GM21423 (cell line): ENCODE results near the gene LHFPL2.
"Not testable (repeated sequence)": the region's sequence is repeated elsewhere in the genome, so short reads cannot be mapped to it uniquely, and the experiment has no call there.

Source experiments
- ATAC-seq: cut with Tn5 transposase; IDR thresholded peaks from one replicate; pipeline ENCODE4 v1.9.1; 2021; ENCODE audit warnings: mild to moderate bottlenecking, moderate library complexity; ENCODE audit not compliant: unreplicated experiment

LHFPL2 gene

DNA sequence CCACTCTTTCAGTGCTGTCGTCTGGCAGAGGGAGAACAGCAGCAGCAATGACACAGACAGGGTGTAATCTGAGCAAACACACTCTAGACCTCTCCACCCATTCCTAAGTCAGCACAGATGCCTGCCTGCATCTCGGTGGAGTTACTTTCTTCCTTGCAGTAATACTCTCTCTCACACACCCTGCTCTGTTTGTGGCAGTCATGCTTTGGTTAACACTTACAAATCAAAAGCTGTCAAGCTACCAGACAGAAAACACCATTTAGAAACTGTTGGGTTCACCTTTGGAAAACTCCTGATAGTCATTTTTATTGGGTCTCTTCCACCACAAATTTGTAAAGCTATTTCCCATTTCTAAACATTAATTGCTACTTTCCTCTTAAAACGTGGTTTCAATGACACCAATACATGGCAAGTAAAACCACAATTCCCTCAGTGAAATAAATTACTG, 27.3 kb downstream of the LHFPL2 start:
- no peak for ATAC-seq

DNA sequence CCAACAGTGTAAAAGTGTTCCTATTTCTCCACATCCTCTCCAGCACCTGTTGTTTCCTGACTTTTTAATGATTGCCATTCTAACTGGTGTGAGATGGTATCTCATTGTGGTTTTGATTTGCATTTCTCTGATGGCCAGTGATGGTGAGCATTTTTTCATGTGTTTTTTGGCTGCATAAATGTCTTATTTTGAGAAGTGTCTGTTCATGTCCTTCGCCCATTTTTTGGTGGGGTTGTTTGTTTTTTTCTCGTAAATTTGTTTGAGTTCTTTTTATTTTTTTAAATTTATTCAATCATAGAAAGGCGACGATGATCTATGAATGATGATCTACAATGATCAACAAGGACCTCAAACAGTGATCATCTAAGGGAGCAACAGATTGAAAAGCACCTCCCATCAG, 28.5 kb downstream of the LHFPL2 start:
- not testable (repeated sequence) for ATAC-seq

DNA sequence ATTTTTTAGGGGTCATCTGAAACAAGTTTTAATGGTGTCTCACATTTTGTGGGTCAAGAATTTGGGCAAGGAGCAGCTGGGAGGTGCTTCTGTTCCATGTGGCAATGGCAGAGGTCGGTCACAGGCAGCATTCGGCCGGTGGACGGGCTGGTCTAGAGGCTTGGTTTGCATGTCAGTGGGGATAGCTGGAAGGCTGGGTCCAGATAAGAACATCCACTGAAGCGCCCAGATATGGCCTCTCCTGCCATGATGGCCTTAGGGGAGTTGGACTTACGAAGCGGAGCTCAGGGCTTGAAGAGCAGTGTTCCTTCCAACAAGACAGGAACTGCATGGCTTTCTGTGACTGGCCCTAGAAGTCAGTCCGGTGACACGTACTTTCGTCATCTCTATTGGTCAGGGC, 30.3 kb downstream of the LHFPL2 start:
- no peak for ATAC-seq

DNA sequence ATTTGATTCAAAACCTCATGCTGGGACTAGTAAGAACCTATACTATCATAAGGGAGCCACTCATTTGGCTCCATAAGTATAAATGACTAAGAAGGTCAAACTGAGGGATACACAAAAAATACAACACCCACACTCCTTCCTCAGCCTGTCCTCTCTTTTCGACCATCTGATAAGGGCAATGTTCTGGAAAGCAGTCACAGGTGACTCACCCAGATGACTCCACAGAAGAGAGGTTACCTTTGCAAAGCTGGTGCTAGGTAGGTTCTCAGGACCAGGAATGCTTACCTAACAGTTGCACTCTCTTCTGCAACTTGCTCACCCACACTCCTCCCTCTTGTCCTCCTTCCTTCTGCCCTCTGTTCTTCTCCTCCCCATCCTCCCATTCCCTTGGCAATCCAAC, 32.9 kb downstream of the LHFPL2 start:
- no peak for ATAC-seq

DNA sequence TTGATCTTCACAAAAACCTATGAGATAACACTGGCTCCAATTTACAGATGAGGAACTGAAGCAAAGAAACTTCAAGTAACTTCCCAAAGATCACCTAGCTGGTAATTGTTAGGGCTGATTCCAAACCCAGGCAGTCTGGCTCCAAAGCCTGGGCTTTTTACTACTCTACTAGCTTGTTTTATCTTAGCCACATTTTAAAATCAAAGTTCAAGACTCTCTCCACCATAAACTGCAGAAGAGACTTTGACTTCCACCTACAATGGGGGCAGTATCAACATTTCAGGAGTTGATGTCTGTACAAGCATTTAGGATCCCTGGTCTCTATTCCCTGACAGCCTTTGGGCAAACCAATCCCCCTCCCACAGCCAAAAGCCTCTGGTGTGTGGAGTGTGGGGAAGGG, 33.8 kb downstream of the LHFPL2 start:
- ATAC-seq = no peak

DNA sequence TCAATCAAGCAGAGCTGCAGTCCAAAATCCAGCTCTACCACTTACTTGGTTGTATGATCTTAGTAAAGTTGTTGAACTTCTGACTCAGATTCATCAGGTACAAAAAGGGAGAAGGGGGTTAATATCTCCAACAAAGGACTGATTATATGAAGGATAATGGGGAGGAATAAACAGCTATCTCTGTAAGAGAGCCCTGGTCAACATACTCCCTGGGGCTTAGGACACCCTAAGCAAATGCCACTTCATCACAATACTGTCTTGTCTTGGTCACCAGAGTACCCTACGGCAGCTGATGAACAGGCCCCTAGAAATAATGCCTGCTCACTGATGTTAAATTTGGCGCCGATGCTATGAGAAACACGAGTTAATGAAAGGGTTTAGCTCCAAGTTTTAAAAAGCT, 34.8 kb downstream of the LHFPL2 start:
- no peak for ATAC-seq

DNA sequence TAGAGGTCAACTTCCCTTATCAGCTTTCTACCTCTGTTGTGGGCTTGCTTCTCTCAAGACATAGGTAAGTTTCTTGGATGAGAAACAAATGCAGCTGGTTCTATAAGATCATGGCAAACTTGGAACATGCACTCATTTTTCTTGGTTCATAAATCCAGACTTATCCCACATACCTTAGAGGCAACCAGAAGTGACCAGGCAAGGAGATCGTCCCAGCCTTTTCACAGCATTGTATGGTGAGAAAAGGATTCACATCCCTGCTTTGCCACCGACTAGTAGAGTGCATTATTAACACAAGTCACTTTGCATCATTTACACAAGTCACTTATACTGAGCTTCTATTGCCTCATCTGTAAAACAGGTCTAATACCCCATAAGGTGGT, 35.4 kb downstream of the LHFPL2 start:
- no peak for ATAC-seq

DNA sequence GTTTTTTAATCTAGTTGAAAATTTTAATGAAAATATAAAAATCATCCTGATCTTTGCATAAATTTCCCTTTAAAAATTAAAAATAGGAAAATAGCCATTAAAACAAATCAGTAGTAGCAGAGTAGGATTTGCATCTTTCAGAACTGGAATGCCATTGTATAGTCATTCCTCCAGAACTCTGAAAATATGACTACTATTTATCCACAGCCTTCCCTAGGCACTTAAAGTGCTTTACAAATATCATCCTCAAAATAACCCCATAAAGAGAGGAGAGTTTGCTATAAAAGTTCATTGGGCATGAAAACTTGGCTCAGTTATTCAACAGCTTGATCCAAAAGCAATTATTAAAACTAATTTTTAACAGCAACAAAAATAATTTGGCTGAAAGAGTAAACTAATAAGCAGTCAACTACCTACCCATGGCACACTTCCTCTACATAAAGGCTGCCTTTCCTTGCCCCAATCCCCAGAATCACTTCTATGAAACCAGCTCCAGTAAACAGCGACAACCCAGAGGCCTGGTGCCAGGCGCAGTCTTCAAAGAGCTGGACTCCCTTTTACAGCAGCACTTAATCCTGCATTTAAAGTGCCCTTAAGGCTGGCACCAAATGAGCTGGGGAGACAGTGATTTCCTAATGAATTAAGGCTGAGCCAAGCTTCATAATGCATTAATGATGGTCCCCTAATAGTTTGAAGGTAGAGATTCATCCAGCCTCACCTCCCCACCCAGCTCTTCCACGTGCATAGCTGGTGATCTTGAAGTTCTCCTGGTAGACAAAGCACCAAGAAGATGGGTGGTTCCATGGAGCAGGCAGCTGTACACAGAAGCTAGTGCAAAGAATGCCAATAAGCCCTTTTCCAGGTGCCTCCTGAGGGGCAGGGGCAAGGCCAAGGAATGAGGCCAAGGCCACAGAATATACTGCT, 36.1 kb downstream of the LHFPL2 start:
- no peak for ATAC-seq

DNA sequence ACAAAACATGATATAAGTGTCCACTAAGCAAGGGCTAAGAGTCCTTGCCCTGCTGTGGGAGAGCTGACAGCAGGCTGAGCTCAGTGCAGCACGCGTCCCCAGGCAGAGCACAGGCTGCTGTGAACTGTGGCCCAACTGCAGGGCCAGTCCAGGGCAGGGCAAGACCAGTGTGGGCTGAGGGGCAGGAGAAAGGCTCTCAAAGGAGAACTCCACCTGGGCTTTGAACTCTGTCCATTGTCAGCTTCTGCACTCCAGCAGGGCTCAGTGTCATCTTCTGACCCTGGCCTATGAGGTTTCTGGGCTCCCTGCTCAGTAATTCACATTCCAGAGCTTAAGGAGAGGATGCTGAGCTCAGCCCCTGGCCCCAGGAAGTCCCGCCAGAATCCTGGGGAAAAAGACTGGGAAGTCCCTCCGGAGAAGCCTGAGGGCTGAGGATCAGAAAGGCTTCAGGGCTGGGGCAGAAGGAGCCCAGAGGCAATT, 37.4 kb downstream of the LHFPL2 start:
- ATAC-seq = no peak

DNA sequence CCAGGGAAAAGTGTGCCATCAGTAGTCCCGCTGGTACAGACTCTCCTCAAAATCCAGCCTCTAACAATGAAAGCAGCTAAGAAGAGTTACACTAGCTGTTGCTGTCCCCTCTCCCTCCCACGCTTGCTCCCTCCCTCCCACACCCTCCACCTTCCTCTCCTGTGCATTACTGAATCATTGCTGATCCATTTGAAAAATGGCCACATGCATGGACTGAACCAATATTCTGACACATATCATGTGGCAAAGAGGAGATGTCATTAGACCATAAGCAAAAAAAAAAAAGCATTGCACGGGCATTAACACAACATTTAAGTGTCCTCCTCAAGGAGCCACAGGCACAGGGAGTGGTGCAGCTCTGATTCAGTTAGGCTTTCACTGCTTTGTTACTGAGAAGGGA, 37.9 kb downstream of the LHFPL2 start:
- ATAC-seq = no peak

DNA sequence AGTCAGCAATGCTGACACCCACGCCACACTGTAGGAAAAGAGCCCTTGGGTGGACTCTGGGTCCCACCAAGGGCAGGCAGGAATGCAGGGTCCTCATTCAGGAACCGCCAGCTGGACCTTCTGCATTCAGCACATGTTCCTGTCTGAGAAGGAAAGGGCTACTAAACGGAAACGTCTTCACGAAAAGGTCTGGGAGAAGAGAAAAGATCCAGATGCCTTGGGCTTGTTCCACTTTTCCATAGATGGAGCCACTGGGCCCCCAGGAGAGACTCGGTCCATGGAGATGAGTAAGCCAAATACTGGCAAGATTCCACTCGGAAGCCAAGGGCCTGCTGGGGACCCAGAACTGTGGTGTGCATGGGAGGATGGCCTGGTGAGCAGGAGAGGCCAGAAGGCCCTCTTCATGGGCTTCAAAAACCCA, 38.4 kb downstream of the LHFPL2 start:
- no peak for ATAC-seq

DNA sequence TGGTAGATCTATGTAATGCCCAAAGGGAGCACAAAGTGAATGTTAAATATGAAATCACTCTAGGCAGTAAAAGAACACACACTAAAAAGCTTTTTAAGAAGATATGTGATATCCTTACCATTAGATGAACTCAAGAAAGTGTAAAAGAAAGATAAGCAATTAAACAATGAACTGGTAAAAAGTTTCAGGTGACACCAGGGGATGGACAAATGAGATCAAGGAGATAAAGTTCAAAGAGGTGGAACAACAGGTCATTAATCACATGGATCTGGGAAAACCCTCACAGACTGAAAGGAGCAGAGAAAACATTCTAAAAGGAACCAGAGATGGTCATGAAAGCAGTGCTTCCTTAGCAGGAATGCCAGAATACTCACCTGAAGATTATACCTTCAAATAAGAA, 40.7 kb downstream of the LHFPL2 start:
- ATAC-seq = no peak

DNA sequence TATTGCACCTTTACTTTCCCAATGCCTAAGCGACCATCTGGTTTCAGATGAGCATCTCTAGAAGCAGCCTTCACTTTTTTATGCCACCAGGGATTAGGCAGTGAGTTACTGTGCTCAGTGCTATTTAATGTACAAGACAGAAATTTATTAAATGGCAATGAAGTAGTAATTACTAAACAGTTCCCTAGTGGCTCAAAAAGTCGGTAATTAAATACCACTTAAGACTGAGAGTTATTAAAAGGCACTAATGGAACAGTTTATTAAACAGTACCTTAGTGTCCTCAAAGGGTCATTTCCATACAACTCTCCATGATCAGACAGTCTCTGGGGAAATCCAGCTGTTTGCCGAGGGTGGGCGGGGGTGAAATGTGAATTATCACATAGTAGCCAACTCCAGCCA, 42.3 kb downstream of the LHFPL2 start:
- no peak for ATAC-seq

DNA sequence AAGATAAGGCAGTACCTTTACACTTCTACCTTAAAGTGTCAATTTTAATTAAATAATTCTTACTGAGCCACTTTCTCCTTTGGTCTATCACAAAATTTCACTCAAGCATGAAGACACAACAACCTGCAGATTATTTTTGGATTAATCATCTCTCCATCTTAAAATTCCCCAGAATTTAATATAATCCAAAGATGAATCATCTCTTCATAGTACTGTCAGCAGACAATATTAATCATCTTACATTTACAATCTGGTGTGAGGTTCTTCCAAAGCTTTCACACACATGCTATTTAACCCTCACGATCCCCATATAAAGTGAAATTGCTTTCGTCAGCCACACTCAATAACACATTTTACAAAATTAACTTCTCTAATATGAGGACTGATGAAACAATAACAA, 43.0 kb downstream of the LHFPL2 start:
- no peak for ATAC-seq

DNA sequence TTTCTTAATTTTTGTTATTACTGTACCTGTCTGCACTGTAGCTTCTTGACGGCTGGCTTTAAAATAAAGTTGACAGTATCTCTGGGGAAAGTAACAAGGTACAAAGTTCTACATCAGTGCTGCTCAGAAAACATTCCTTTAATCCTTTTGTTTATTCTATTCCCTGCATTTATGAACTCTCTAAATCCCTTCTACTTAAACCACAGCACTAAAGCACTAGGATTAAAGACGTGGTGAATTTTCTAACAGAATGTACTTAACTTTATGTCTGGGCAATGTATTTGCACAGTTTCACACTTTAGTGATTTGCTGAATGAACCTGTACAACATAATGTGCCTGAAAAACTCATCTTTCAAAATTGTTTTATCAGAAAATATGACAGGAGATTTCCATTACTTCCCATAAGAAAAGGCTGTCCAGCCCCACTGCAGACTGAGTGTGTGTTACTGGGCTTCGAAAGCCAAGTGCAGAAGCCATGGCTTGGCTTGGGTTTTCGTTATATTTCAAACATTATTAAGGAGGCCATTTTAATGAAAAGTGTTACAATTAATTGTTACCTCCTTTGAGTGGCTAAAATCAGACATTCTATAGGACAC, 43.8 kb downstream of the LHFPL2 start:
- no peak for ATAC-seq

DNA sequence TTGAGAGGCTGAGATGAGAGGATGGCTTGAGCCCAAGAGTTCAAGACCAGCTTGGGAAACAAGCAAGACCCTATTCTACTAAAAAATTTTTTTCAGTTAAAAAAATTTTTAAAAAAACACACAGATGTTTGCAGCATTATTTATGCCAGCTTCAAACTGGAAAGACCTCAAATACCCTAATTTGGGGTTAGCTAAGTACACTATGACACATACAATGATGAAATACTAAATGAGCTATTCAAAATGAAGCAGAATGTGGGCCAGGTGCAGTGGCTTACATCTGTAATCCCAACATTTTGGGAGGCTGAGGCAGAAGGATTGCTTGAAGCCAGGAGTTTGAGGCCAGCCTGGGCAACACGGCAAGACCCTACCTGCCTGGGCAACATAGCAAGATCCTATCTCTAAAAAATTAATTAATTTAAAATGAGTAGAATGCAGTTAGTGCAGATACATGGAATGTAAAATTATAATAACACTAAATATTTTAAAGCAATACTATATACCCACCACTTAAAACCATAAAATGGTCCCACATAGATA, 44.9 kb downstream of the LHFPL2 start:
- no peak for ATAC-seq

DNA sequence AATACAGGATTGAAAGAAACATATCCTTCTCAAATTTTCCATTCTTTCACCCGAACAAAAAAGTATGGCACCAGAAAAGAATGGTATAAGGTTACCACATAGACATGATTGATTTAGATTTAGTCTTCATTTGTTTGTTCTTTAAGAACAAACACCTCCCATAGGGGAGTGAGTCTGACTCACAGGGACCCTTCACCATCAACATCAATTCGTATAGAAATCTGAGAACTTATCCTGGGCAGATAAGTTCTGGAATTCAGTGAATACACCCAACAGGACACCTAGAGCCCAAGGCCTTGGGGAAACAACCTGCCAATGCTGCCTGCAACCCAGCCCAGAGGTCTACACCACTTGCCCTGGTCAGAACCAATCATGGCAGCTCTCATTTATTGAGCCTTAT, 46.2 kb downstream of the LHFPL2 start:
- ATAC-seq = no peak

DNA sequence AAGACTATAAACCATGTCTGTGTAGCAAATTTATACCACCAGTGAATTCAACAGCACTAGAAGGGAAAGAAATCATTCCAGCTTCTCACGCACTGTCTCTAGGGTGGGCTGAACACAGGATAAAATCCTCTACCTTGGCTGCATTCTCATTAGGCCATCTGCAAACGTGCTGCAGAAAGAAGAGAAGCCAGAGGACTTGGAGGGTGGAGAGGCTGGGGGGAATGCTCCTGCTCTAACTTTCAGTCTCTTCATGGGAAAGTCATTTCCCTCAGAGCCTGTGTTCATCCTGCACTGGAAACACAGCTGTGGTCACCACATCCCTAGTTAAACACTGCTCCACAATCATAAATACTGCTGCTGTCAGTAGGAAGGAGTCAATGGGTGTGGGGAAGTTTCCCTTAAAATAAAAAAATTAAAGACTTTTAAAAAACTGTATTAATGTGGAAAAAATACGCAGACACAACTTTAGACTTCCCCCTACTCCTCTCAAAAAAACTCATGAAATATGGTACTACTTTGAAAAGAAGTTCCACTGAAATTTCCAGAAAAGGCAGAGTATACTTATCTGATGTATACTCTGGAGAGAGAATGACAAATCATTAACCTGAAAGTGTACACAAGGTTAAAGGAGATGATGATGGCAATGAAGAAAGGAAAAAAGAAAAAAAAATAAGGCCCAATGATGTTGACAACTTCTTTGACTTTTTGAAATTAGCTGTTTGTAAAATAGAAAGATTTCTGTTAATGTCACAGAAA, 46.8 kb downstream of the LHFPL2 start:
- ATAC-seq = no peak

DNA sequence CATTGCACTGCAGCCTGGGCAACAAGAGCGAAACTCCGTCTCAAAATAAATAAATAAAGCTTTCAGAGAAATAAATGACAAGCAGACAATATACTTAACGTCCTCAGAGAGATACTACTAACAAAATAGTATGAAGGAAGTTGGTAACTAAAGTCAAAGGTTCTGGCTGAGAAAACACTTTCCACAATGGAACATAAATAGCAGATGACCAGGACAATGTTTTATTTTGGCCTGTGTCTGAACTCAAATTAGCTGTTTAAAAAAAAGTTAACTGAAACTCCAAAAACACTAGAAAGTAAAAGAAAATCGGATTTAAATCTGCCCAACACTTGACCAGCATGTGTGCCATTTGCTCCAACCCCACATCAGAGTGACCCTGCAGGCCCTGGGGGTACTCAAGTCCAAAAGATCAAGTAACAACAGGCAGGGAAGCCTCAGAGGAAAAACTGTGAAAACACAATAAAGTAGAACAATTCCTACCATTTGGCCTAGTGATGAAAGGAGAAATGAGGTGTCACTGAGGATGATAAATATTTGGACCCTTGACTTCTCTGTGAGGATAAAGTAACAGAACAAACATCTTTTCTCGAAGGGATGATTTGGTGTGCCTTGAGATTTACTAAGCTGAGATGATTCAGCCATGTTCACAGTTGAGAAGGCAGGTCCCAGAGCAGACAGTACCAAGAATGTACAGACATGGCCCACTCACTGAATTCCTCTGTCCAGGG, 47.7 kb downstream of the LHFPL2 start:
- no peak for ATAC-seq

DNA sequence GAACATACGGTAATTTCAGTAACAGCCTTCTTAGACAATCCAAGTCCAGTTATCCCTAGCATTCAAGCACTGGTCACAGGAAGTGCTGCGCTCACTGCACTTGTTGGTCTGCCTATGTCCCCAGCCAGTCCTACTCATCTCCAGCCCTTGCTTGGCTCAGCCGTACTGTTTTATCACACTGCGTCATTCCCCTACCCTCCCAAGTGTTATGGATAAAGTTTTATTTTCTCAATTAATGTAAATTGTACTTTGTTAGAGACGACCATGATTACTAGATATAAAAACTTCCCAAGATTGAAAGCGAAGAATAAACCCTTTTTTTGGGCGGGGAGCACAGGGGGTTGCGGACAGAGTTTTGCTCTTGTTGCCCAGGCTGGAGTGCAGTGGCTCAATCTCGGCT, 49.6 kb downstream of the LHFPL2 start:
- ATAC-seq = no peak

DNA sequence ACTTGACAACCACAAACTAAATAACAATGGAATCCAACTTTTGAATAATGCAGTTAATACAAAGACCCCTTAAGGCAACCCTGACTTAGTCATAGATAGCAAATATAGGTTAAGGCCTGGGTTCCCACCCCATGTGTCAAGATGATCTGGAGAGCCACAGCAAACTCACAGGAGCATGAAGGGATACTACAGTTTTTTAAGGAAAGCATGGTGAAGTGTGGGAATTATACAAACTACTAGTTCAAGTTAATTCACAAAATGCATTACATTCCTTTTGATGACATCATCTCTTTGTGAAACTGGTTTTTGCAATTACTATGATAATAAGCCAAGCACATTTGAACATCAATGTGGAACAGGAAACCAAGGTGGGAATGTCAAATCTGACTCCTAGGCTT, 50.6 kb downstream of the LHFPL2 start:
- ATAC-seq = no peak
